Panc1 (cell line): Measurements from ENCODE around the gene CD300LF. TPM values are rescaled to one million over a fixed set of nuclear protein-coding genes. Genes with fewer than 3 reads are reported as not detected.

ENCODE experiments used
- ATAC-seq: fragments of 200-7000 bp; cut with Tn5 transposase; 2 replicates; pipeline ENCODE4 v1.9.1; 2020; ENCODE audit warnings: mild to moderate bottlenecking, moderate library complexity
- BruUV-seq: library from RNA; stranded (reverse); fragments of 400-500 nt; replicated peaks from 2 replicates; lab custom pipeline; 2021; lab: Mats Ljungman, UMichigan
- CTCF ChIA-PET: fragments of 300-600 bp; sonication (Branson Sonifier 250); formaldehyde crosslinking; loops from one replicate; lab custom pipeline; 2022; ENCODE audit warnings: antibody characterized with exemption; lab: Charles Lee
- POLR2A ChIA-PET: fragments of 300-600 bp; sonication (Branson Sonifier 250); formaldehyde crosslinking; loops from one replicate; lab custom pipeline; 2022; ENCODE audit warnings: antibody characterized with exemption; lab: Charles Lee
- DNase-seq: peaks from one replicate; pipeline ENCODE4 v3.0.0-alpha.2; 2010; ENCODE audit warnings: low read depth, low spot score
- H3K27ac ChIP-seq: 2 replicates; pipeline ENCODE4 v1.5.1; 2011; ENCODE audit warnings: mild to moderate bottlenecking, low read length, inconsistent platforms
- H3K27me3 ChIP-seq: fragments of 200-500 bp; sonication (Bioruptor generic); 2 replicates; pipeline ENCODE4 v1.6.0; 2014; ENCODE audit warnings: low read length, inconsistent platforms; ENCODE audit not compliant: control insufficient read depth, insufficient read depth
- H3K36me3 ChIP-seq: fragments of 200-500 bp; sonication (Bioruptor generic); 2 replicates; pipeline ENCODE4 v1.5.1; 2014; ENCODE audit warnings: inconsistent platforms, mild to moderate bottlenecking, low read length, moderate library complexity; ENCODE audit not compliant: control insufficient read depth, insufficient read depth
- H3K4me1 ChIP-seq: 2 replicates; pipeline ENCODE4 v1.5.1; 2011; ENCODE audit warnings: inconsistent platforms, mild to moderate bottlenecking, low read length, moderate library complexity; ENCODE audit not compliant: control insufficient read depth, insufficient read depth
- H3K4me3 ChIP-seq, 2 experiments: 2 replicates each; pipeline ENCODE4 v1.5.1; 2011 to 2012; ENCODE audit warnings: low read depth in 2 of 2, low read length in 2 of 2, mild to moderate bottlenecking in 2 of 2, inconsistent platforms in 1 of 2, moderate library complexity in 1 of 2
- H3K9me3 ChIP-seq: fragments of 200-500 bp; sonication (Bioruptor generic); 2 replicates; pipeline ENCODE4 v1.5.1; 2014; ENCODE audit warnings: low read depth, mild to moderate bottlenecking, inconsistent platforms, low read length, moderate library complexity; ENCODE audit not compliant: control insufficient read depth, insufficient read depth
- CTCF ChIP-seq: fragments of 450-650 bp; IDR thresholded peaks from 2 replicates; pipeline ENCODE4 v1.5.1; 2017; ENCODE audit warnings: mild to moderate bottlenecking
- POLR2AphosphoS5 ChIP-seq: IDR thresholded peaks from 2 replicates; pipeline ENCODE4 v1.6.1; 2012; ENCODE audit warnings: mild to moderate bottlenecking, low read depth, low read length, moderate library complexity
- SIN3A ChIP-seq: IDR thresholded peaks from 2 replicates; pipeline ENCODE4 v1.6.1; 2012; ENCODE audit warnings: low read depth, mild to moderate bottlenecking, low read length, moderate library complexity, borderline replicate concordance; ENCODE audit not compliant: insufficient read depth
- TCF7L2 ChIP-seq: IDR thresholded peaks from 2 replicates; pipeline ENCODE4 v1.6.1; 2011; ENCODE audit warnings: mild to moderate bottlenecking, low read depth, low read length, inconsistent platforms
- in situ Hi-C: cut with HindIII; loops from 2 replicates; pipeline ENCODE4 v1.10.0; 2016; ENCODE audit warnings: low sequenced_read_pairs, low pct_unique_long_range_greater_than_20kb
- intact Hi-C: fragments of 100-400 bp; cut with micrococcal nuclease; formaldehyde crosslinking; loops from one replicate; pipeline ENCODE4 v1.10.0; 2022; ENCODE audit not compliant: unreplicated experiment
- total RNA-seq: library from RNA; stranded (reverse); gene quantifications from one replicate; pipeline ENCODE4 v1.2.1, GENCODE V29; 2021; ENCODE audit not compliant: unreplicated experiment
- TF ChIP-seq, protein P1 (sequence below), 2 experiments: IDR thresholded peaks; 2 replicates each; pipeline ENCODE4 v1.6.1; 2011 to 2012; ENCODE audit warnings: low read depth in 2 of 2, control low read depth in 1 of 2, low read length in 1 of 2, mild to moderate bottlenecking in 1 of 2, moderate library complexity in 1 of 2; ENCODE audit not compliant: insufficient read depth in 1 of 2

CD300LF gene
- total RNA-seq, 1 experiment from 2014 or later = not detected

GRCh38 chr17:74680941-74681340 is 31.8 kb downstream of the CD300LF start:
- no peak overlapping the region for H3K27ac ChIP-seq
- ChIA-PET CTCF (no interaction called here), POLR2A (no interaction called here)
- H3K4me1 ChIP-seq = no peaks in the 10 kb centered on the region
- no peaks in the 10 kb centered on the region for H3K36me3 ChIP-seq
- in situ Hi-C loops (no loop called here), intact Hi-C loops (no loop called here)
- no TSS peak for BruUV-seq
- H3K4me3 ChIP-seq = no peak overlapping the region
- H3K9me3 ChIP-seq = no peaks in the 10 kb centered on the region
- H3K27me3 ChIP-seq = peaks cover 13% of the 10 kb centered on the region
- TF ChIP-seq TCF7L2 (no peak), POLR2AphosphoS5 (no peak)
- no peak for DNase-seq
- ATAC-seq = no peak

DNA sequence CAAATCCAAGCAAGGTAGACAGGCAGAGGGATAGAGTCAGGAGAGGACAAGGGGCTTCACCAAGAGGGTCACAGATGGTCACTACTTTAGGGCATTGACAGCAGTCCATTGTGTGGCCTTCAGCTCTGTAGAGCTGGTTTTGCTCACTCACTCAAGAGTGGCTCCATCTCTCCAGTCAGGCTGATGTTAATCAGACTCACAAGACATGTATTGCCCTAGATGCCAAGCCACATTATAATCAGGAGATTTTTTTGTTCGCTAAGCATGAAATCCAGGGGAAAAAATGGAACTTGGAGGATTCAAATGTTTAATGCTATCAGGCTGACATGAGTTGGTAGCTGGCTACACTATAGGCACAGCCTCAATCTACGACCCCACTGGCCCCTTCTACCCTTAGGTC is 32.5 kb downstream of the CD300LF start:
- no peaks in the 10 kb centered on the region for H3K36me3 ChIP-seq
- H3K4me3 ChIP-seq = no peak overlapping the region
- ChIA-PET CTCF (interaction anchor here (0.6 kb wide), 1 partner anchor 34 kb away, joined by 5 read pairs; no protein-coding TSS in a partner anchor), POLR2A (no interaction called here)
- in situ Hi-C loops (no loop called here), intact Hi-C loops (no loop called here)
- ATAC-seq = no peak
- DNase-seq = no peak
- no peaks in the 10 kb centered on the region for H3K4me1 ChIP-seq
- no peak overlapping the region for H3K27ac ChIP-seq
- TF ChIP-seq, protein P1, sequence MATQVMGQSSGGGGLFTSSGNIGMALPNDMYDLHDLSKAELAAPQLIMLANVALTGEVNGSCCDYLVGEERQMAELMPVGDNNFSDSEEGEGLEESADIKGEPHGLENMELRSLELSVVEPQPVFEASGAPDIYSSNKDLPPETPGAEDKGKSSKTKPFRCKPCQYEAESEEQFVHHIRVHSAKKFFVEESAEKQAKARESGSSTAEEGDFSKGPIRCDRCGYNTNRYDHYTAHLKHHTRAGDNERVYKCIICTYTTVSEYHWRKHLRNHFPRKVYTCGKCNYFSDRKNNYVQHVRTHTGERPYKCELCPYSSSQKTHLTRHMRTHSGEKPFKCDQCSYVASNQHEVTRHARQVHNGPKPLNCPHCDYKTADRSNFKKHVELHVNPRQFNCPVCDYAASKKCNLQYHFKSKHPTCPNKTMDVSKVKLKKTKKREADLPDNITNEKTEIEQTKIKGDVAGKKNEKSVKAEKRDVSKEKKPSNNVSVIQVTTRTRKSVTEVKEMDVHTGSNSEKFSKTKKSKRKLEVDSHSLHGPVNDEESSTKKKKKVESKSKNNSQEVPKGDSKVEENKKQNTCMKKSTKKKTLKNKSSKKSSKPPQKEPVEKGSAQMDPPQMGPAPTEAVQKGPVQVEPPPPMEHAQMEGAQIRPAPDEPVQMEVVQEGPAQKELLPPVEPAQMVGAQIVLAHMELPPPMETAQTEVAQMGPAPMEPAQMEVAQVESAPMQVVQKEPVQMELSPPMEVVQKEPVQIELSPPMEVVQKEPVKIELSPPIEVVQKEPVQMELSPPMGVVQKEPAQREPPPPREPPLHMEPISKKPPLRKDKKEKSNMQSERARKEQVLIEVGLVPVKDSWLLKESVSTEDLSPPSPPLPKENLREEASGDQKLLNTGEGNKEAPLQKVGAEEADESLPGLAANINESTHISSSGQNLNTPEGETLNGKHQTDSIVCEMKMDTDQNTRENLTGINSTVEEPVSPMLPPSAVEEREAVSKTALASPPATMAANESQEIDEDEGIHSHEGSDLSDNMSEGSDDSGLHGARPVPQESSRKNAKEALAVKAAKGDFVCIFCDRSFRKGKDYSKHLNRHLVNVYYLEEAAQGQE (IDR thresholded peaks at IDR 0.05; ENCODE audit: insufficient read depth in 1 of 2, low read depth in 2 of 2, low read length in 1 of 2) = no peak
- TF ChIP-seq SIN3A (no peak), CTCF (no peak), POLR2AphosphoS5 (no peak), TCF7L2 (no peak)
- peaks cover 20% of the 10 kb centered on the region for H3K27me3 ChIP-seq
- BruUV-seq = no TSS peak
- no peaks in the 10 kb centered on the region for H3K9me3 ChIP-seq

DNA sequence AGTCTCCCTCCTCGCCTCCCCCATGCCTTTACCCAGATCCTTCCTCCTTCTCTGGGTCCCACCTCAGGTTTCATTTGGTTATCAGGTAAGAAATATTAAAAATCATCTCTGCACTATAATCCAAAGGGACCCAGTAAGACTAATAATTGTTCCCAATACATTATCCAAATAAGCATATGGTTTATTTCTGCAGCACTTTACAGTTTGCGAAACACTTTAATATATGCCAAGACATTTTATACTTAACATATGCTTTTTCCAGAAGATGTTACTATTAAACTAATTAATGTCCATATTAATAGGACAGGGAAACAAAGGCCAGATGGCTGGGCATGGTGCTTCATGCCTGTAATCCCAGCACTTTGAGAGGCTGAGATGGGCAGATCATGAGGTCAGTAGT is 33.3 kb downstream of the CD300LF start:
- no TSS peak for BruUV-seq
- Histone ChIP-seq H3K9me3 (no peaks in the 10 kb centered on the region), H3K27ac (no peak overlapping the region), H3K4me1 (no peaks in the 10 kb centered on the region), H3K4me3 (no peak overlapping the region), H3K27me3 (peaks cover 22% of the 10 kb centered on the region), H3K36me3 (no peaks in the 10 kb centered on the region)
- in situ Hi-C loops (no loop called here), intact Hi-C loops (no loop called here)
- no peak for DNase-seq
- POLR2A ChIA-PET = no interaction called here
- CTCF ChIA-PET = interaction anchor here (0.7 kb wide), 1 partner anchor 55 kb away, joined by 11 read pairs; no protein-coding TSS in a partner anchor
- TF ChIP-seq POLR2AphosphoS5 = no peak
- TF ChIP-seq CTCF = no peak
- TF ChIP-seq SIN3A = no peak
- TF ChIP-seq TCF7L2 = no peak
- TF ChIP-seq, protein P1 (IDR thresholded peaks at IDR 0.05; ENCODE audit: insufficient read depth in 1 of 2, low read depth in 2 of 2, low read length in 1 of 2) = no peak
- no peak for ATAC-seq
